K562 (cell line): ENCODE results near the gene SMU1. TPM values are rescaled to one million over a fixed set of nuclear protein-coding genes. Genes with fewer than 3 reads are reported as not detected.

Experiments
- COPS2 ChIP-seq: fragments of 450-650 bp; conservative IDR thresholded peaks from 2 replicates; pipeline ENCODE4 v1.6.1; 2016; ENCODE audit warnings: mild to moderate bottlenecking, moderate library complexity
- CREB5 ChIP-seq: fragments of 250-450 bp; sonication (Bioruptor Pico); IDR thresholded peaks from 2 replicates; pipeline ENCODE4 v1.5.0; 2020; ENCODE audit warnings: mild to moderate bottlenecking
- FOXK1 ChIP-seq: sonication (generic); formaldehyde crosslinking; IDR thresholded peaks from 2 replicates; pipeline ENCODE4 v1.8.0; 2022; ENCODE audit warnings: missing genetic modification reagents, mild to moderate bottlenecking, borderline replicate concordance
- ZNF263 ChIP-seq: sonication (generic); formaldehyde crosslinking; IDR thresholded peaks from 2 replicates; pipeline ENCODE4 v1.8.0; 2022; ENCODE audit warnings: mild to moderate bottlenecking, missing genetic modification reagents, borderline replicate concordance
- ZNF384 ChIP-seq: IDR thresholded peaks from 2 replicates; pipeline ENCODE4 v1.6.1; 2012; ENCODE audit warnings: low read depth, low read length, improper control_type of control experiment
- ZNF407 ChIP-seq: fragments of 450-650 bp; IDR thresholded peaks from 2 replicates; pipeline ENCODE4 v1.6.1; 2016; ENCODE audit warnings: low read depth
- polyA plus RNA-seq, 8 experiments: library from polyadenylated mRNA; depleted of rRNA in 4 of 8; stranded (reverse) in 5 of 8; unstranded in 3 of 8; fragments of >200 nt; fragmentation: Nextera tagmentation in 2 of 8; fragmentation: Illumina TruSeq in 1 of 8; extraction: Ambion mirVana in 2 of 8; extraction: Trizol in 1 of 8; gene quantifications; 2 replicates each; pipeline versions ENCODE4 v1.2.1 to v1.2.3, GENCODE V29; 2011 to 2014; ENCODE audit warnings: inconsistent platforms in 1 of 8, missing spikeins in 1 of 8
- total RNA-seq, 7 experiments: library from RNA; depleted of rRNA in 6 of 7; stranded (reverse); fragments of >200 nt in 6 of 7; fragmentation: Illumina TruSeq in 2 of 7; extraction: Trizol in 2 of 7; gene quantifications; 2 replicates each; pipeline versions ENCODE4 v1.2.1 to v1.2.3, GENCODE V29; 2011 to 2021; ENCODE audit warnings: low replicate concordance in 1 of 7

The SMU1 gene
- total and polyA plus RNA-seq, 9 of the 15 experiments (the other 6 are each of a cell fraction or from before 2014, with no cell fraction given) = 13.2 to 33.4 (median 20.7) TPM

- TF ChIP-seq COPS2 (no peak), ZNF263 (CRISPR knock-in tag) (no peak), ZNF407 (no peak), CREB5 (no peak), ZNF384 (no peak), FOXK1 (CRISPR knock-in tag) (no peak)
Measured at GRCh38 chr9:33030285-33030684, 46.2 kb downstream of the SMU1 start (continued).
